Stimulated activated CD8-positive, alpha-beta memory T cell treated with anti-CD3 and anti-CD28 coated beads, Interleukin-2, amount 100 ng/mL, for 48 hours (primary cell): Measurements from ENCODE around the gene ADARB2.
"Not testable (repeated sequence)": the region's sequence is repeated elsewhere in the genome, so short reads cannot be mapped to it uniquely, and the experiment has no call there.

ENCODE experiments used
- DNase-seq, 2 donors: peaks; one replicate each; pipeline ENCODE4 v3.0.0-alpha.2; 2020; ENCODE audit warnings: low read depth in 2 of 2

ADARB2 gene

GRCh38 chr10:1549591-1550290, 187.6 kb downstream of the ADARB2 start:
- DNase-seq = no peak

GRCh38 chr10:1548596-1548995, 188.7 kb downstream of the ADARB2 start:
- DNase-seq = no peak

- no peak for DNase-seq
These were observed 189.2 kb downstream of the ADARB2 start for GRCh38 chr10:1548146-1548545.

GRCh38 chr10:1546431-1547110, 190.8 kb downstream of the ADARB2 start:
- no peak for DNase-seq

GRCh38 chr10:1545524-1545923, 191.8 kb downstream of the ADARB2 start:
- DNase-seq = no peak

- DNase-seq = no peak
These were observed 192.4 kb downstream of the ADARB2 start for GRCh38 chr10:1544929-1545328.

GRCh38 chr10:1544209-1544673, 193.1 kb downstream of the ADARB2 start:
- no peak for DNase-seq

GRCh38 chr10:1543596-1543995, 193.7 kb downstream of the ADARB2 start:
- DNase-seq = no peak

- no peak for DNase-seq
These were observed 194.4 kb downstream of the ADARB2 start for GRCh38 chr10:1542941-1543340.

- no peak for DNase-seq
These were observed 197.2 kb downstream of the ADARB2 start for GRCh38 chr10:1540144-1540543.

- DNase-seq = no peak
These were observed 198.1 kb downstream of the ADARB2 start for GRCh38 chr10:1539216-1539615.

GRCh38 chr10:1538531-1539061, 198.7 kb downstream of the ADARB2 start:
- DNase-seq = no peak

GRCh38 chr10:1538121-1538520, 199.2 kb downstream of the ADARB2 start:
- DNase-seq = no peak

- not testable (repeated sequence) for DNase-seq
These were observed 199.9 kb downstream of the ADARB2 start for GRCh38 chr10:1537449-1537848.

GRCh38 chr10:1536341-1536740, 201.0 kb downstream of the ADARB2 start:
- DNase-seq = no peak

- no peak for DNase-seq
These were observed 201.9 kb downstream of the ADARB2 start for GRCh38 chr10:1535301-1535965.

- DNase-seq = no peak
These were observed 202.5 kb downstream of the ADARB2 start for GRCh38 chr10:1534820-1535219.

GRCh38 chr10:1532636-1533035, 204.7 kb downstream of the ADARB2 start:
- no peak for DNase-seq

GRCh38 chr10:1531883-1532597, 205.3 kb downstream of the ADARB2 start:
- DNase-seq = no peak

- DNase-seq = no peak
These were observed 206.3 kb downstream of the ADARB2 start for GRCh38 chr10:1530871-1531517.

- DNase-seq = no peak
These were observed 207.4 kb downstream of the ADARB2 start for GRCh38 chr10:1529806-1530413.
